GM18507 (cell line): Measurements from ENCODE around the gene COL1A1.
A peak's percentile ranks its signal among the peaks of the same experiment; 100 is the strongest.

ENCODE experiments used
- DNase-seq: peaks from one replicate; pipeline ENCODE4 v3.0.0; 2011; ENCODE audit warnings: low read depth; ENCODE audit not compliant: insufficient read length; ENCODE audit errors: extremely low spot score
- FAIRE-seq: peaks from 2 replicates; lab custom pipeline; 2011; peaks lifted over from hg19 to GRCh38; lab: Jason Lieb, UNC

The COL1A1 gene

DNA sequence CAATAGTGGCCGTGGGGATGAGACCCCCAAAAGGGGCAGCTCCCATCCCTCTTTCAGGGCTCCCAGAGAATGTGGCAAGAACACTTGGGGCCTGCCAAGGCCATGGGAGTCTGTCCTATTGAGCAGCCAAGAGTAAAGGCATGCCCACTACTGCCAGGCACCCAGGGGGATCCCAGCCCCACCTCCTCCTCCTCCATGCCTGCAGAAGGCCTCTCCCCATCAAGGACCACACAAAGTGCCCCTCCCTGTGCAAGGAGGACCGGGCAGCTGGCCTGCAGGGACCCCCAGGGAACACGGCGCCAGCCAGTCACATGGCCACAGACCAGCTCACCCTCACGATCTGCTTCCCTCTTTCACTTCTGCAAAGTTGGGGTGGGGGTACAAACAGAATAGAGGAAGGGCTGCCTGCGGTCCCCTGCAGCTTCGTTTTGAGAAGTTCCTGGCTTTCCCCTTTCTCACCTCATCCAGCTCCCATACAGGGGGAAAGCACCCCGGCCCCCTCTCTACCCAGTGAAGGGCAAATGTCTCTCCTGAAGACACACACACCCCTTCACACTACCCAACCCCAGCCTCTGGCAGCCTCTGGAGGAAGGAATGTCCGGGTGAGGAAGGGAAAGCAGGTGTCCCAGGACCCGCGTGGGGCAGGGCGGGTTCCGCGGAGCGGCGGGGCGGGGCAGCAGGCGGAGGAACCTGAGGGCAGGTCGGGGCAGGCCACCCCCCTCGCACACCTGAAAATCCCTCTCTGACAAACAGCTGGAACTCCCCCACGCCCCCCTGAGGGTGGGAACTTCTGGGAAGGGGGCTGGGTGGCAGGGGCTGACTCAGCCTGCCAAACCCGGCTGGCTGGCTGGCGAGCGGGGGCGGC lies 53.0 kb downstream of the COL1A1 start:
- DNase-seq = no peak

DNA sequence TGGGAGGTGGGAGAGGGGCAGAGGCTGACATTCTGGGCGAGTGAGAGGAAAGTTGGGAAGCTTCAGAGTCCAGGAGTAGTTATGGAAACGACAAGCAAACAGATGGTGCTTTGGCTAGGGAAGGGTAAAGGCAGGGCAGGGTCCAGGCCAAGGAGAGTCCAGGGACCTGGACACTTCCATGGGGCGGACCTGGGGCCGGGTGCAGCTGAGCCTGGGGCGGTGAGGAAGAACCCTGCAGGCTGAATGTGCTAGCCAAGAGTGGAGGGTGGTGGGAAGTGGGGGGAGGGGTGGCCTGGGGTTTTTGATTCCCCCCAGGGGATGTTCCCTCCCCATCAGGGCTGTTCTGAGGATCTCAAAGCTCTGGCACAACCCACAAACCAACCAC lies 53.6 kb downstream of the COL1A1 start:
- FAIRE-seq (no peak), DNase-seq (no peak)

More for the DNA sequence above, 53.0 kb downstream of the COL1A1 start:
- FAIRE-seq = peak; percentile 98

DNA sequence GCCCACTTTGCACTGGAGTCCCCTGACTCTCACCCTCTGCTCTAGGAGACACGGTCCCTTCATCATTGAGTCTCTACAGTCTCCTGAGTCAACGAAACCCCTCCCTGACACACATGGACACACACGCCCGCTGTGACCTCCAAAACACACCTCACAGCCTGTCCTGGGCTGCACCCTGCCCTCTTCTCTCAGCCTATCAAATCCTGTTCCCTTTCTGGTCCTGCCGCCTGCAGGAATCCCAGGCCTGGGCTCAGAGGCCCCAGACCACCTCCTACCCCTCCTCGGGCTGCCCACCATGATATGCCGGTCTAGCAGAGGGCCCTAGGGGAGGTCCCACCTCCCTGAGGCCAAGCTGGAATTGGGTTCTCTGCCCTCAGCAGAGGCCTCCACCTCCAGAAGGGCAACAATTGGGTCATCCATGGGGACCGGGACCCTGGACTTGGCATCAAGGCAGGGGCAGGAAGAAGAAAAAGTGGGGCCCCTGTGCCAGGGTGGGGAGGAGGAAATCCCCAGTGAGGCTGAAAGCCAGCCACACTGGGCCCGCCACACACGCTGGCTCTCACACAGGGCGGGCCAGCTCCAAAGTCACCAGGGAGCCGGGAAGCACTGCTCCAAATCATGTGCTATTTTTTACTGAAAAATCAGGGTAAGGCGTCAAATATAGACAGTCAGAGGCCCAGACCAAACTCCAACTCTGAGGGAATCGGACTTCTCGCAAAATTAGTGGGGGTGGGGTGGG lies 54.3 kb downstream of the COL1A1 start:
- FAIRE-seq (peak; percentile 71), DNase-seq (no peak)

DNA sequence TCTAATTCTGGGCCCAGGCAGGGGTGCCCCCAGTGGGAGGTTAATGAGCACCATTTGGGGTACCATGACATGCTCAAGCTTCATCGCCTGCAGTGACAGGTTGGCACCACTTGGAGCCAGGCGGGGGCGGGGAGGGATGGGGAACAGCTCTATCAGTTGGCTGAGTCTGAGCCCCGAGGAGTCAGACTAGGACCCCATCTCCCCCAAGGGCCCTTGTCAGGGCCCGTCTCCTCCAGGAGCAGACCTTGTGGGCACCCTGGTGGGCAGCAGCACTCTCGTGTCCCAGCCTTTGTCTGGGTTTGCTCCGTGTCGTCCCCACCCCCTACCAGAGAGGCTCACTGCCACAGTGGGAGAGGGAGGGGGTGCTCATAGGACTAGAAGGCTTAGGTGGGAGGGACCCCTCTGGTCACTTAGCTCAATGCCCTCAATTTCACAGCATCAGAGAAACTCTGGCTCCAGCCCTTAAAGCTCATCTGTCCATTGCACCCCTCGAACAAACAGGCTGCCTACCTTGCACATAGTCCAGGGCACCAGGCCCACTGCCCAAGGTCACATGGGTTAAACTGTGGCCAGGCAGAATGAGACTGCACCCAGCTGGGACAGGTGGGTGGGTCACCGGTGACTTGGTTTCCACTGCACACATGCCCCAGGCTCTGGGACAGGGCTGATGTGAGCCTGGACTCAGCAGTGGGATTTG lies 55.1 kb downstream of the COL1A1 start:
- DNase-seq = no peak
- peak; percentile 5 for FAIRE-seq

DNA sequence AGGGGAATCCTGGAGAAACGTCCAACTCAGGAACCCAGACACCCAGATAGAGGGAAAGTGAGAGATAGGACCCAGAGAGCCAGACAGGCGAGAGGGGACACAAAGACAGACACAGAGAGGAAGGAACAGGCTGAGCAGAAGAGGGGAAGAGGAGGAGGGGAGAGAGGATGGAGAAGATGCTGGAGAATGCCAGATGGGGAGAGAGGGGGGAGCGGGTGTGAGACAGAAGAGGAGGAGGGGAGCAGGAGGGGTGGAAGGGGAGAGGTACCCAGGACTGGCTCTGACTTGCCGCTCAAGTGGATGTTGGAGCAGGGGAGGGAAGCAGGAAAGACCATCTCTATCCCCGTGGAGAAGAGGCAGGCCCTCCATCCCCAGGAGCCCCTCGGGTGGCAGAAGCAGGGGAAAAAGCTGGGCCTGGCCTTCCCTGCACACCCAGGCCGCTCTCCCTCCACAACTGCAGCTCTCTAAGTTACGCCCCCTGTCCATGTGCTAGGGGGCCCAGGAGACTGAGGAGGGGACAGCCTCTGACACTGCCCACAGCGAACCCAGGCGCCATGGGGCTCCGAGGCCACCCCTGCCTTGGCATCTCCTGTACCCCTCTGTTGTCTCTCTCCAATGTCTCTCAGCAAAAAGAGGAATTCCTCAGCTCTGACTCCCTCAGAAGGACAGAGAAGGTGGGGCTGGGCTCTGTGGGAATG lies 55.8 kb downstream of the COL1A1 start:
- FAIRE-seq (no peak), DNase-seq (no peak)

DNA sequence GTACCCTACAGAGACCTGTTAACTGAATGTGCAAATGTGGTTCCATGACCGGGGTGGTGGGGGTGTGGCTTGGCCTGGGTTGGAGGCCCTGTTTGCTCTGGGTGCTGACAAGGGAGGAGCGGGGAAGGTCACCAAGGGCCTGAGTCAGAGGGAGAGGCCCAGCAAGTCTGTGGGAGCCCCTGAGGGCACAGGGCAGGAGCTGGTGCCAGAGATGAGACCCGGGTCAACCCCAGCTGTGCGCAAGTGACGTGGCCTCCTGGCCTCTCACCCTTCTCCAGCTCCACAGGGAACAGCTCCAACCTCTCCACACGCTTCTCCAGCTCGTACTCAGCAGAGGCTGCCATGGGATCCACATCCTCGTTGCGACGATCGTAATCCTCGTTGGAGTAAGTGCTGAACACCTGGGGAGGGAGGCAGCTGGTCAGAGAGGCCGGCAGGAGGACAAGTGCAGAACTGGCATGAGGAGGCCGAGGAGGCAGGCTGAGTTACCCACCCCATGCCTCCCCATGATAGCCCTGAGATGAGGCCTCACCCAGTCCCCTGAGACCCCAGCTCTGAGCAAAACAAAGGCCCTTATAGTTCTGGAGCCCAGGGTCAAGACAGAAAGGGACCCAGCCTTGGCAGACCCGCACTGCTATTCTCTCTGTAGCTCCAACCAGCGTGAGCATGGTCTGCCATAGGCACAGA lies 56.4 kb downstream of the COL1A1 start:
- no peak for DNase-seq
- FAIRE-seq = no peak

DNA sequence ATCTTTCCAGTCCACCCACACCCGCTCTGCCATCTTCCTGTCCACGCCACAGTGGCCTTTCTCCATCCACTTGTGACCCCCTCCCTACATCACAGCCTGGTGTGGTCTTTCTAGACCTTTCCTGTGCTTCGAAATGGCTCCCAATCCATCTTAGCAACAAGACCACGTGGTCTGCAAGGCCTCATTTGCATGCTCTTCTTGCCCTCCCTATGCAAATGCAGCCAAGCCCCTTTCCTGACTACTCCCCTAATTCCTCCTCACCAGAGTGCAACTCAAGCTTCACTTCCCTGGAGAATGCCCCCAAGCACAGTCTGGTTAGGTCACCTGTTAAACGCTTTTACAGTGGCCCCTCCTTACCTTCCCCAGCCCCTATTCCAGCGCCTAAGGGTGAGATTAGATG lies 57.1 kb downstream of the COL1A1 start:
- FAIRE-seq (no peak), DNase-seq (no peak)

DNA sequence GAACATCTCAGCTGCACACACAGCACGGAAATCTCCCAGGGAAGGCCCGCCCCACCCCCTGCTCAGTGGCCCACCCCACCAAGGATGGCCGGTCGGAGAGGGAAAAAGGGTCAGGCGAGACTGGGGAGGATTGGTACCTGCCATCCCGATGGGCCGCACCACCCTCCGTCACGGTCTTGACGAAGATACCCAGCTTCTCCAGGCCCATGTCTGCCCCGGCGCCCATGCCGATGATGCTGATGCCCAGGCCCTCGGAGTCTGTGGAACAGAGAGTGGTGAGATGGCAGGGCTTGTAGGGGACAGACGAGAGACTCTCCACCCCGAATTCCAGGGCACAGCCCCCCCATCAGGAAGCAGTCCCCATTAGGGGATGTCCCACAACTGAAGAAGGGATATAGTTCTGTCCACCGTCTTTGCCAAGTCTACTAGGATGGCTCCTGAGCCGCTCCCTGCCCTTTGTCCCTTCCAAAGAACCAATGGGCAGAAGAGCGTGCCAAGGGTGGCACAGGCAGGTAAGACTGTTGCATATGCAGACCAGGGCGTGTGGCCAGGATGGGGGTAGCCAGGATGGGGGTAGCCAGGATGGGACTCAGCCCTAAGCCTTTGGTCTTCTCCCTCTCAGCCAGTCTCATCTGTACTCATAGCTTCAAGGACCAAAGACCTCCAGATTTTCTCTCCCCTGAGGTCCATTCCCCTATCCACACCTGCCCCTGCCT lies 57.8 kb downstream of the COL1A1 start:
- FAIRE-seq (no peak), DNase-seq (no peak)

DNA sequence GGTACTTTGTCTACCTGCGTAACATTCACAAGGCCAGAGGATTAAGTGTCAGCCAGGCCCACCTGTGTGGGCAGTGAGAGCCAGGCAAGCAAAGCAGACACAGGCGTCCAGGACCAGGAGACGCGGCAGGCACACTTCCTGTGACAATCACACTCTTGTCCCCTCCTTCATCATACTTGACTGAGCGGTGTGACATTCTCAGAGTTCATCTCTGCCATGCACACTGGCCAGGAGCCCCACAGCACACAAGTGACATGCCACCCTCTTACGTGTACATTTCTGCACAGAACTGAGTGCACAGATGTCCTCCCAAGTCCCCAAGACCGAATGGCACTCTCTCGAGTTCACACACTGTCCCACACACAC lies 59.7 kb downstream of the COL1A1 start:
- no peak for DNase-seq
- FAIRE-seq = no peak

DNA sequence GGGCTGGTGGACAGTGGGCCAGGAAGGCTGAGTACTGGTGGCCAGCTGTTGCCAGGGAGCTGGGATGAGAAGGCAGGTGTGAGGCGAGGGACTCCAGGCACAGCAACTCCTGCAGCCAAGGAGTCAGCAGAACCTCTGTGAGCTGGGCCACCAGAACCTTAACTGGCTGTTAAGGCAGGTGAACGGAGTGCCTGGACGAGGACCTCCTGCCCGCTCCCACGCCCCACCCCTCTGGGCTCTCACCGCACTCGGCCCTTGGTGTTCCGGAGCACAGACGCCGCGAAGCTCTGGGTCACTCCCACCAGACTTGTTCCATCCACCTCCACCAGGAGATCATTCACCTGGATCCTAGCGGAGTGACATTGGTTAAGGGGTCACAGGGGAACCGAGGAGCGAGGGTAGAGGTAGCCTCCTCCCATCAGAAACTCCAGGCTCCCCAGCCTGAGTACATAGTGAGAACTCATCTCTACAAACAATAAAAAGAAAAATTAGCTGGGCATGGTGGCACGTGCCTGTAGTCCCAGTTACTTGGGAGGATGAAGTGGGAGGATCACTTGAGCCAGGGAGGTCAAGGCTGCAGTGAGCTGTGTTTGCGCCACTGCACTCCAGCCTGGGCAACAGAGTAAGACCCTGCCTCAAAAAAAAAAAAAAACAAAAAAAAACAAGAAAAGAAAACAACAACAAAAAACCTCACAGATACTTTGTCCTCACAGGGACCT lies 60.2 kb downstream of the COL1A1 start:
- FAIRE-seq = no peak
- no peak for DNase-seq

DNA sequence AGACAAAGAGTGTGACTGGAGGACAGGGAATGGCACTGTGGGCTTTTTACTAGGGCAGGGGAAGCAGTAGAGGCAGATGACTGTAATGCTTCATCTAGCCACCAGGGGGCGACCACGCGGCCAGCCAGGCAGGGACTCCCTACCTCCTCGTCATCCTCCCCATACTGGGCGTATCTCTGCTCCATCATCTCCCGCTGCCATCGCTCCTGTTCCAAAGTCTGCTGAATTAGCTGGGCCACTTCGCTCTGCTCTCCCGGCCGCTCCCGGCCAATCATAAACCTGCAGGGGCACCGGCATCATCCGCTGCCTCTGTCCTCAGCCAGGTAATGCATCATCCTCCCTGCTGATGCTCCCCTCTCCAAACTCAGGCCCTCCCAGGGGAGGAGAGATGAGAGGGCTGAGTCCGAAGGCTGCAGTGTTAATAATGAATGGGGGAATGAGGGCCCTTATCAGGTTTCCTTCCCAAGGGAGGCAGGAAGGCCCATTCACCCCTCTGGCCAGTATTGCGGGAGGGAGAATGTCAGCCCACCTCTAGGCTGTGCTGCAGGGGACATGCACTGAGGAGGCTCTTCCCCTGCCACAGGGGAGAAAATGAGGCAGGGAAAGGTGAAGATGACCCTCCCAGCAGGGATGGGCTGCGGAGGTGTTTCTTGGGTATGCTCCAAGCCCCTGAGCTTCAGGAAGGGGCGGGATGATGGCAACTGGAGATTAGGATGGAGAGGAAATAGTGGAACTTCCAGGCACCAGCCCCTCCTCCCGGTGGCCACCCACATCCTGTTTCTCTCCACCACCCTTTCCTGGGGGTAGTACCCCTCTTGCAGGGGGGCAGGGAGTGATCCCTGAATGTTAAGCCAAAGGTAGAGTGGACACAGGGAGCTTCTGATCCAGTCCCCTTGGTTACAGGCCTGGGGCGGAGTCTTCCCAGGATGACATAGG lies 61.2 kb downstream of the COL1A1 start:
- DNase-seq = no peak
- peak; percentile 90 for FAIRE-seq

DNA sequence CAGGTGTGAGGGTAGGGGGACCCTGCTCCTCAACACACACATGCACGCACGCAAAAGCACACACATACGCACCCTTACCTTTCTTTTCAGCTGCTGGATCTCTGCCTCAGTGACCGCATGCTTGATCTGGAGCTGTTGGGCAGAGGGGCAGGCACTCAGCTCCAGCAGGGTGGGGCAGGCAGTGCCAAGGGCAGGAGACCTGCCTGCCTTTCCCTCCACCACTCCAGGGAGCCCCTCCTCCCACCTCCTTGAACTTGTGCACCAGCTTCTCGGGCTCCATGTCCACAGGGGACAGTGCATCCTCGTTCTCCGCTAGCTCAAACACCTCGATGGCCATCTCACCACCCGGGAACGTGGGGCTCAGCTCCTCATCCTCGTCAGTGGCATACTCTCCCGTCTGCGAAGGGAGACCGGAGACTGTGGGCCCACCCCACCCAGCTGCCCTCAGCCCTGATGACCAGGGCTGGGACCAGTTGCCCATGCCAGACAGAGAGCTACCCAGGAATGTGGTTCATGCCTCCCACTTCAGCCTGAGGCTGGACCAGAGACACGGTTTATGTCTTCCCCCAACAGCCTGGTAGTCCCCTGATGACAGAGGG lies 62.1 kb downstream of the COL1A1 start:
- DNase-seq (no peak), FAIRE-seq (no peak)

DNA sequence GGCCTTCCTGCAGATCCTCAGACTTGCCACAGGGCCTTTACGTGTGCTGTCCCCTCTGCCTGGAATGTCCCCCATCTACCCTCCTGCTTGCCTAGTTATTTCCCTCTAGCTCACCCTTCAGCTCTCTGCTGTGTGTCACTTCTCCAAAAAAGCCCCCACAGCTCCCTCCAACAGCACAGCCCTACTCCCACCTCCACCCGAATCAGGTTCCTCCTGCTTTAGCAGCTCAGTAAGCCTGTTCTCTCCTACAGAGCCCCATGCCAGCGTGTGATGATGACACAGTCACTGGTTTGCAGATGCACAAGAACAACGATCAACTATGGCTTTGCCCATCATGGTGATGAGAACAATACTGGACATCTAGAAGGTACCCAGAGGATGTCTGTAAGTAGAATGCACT lies 64.4 kb downstream of the COL1A1 start:
- DNase-seq = no peak
- FAIRE-seq = no peak

DNA sequence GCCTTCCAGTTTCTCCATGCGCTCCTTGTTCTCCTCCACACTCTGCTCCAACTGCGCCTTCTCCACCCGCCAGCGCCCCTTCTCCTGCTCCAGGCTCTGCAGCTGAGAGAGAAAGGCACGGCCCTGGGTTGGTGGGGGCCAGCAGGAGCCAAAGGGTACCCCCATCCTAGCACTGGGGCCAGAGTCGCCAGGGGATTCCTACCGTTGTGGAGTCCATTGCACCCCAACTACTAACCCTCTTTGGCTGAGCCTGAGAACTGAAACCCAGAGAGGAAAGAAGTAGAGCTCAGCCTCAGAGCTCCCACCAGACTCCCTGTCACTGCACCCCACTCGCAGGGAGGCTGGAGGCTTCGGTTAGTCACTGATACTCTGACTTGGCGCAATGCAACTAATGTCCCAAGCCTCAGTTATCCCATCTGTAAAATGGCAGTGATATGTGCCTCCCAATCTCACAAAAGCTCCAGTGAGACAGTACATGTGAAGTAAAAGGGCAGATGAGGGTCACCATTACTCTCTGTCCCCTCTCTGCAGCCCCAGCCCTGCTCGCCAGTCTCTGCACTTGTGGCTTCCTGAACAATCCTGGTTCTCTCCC lies 65.2 kb downstream of the COL1A1 start:
- FAIRE-seq (no peak), DNase-seq (no peak)

DNA sequence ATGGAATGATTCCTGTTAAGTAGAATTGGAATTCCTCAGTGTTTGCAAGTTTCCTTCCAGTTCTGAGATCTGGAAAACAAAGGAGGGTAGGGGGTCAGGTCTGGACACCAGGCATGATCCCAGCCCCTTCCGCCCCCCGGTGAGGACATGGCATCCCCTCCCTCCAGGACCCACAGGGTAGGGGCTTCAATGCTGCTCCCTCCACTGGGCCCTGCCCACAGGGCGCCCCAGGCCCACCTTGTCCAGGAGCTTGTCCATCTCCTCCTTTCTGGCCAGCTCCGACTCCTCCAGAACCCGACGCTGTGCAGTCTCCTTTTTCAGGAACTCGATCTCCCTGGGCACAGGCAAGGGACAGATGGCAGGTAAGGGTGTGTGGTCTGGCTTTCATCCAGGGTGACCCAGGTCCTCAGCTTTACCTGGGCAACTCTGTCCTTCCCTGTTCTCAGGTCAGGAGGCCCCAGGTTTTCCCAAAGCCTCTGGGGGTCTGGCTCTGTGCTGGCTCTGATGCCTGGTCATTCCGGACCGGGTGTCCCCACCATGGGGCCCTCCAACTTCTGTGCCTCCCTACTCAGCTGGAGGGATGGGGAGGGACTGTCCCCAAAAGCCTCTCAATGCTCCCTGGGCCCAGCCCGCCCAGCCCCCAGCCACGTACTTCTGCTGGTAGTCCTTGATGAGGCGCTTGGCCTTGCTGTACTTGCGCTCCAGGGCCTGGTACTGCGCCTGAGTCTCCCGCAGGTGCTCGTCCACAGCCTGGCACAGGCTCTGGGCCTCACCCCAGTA lies 65.9 kb downstream of the COL1A1 start:
- FAIRE-seq (no peak), DNase-seq (no peak)
